HG02642 (cell line): ENCODE data around the gene C11orf21.

ENCODE experiments used
- ATAC-seq: cut with Tn5 transposase; IDR thresholded peaks from one replicate; pipeline ENCODE4 v1.9.1; 2021; ENCODE audit warnings: mild to moderate bottlenecking; ENCODE audit not compliant: unreplicated experiment, poor library complexity

The C11orf21 gene

GRCh38 chr11:2248762-2249161, 53.0 kb downstream of the C11orf21 start:
- no peak for ATAC-seq

GRCh38 chr11:2248242-2248641, 53.5 kb downstream of the C11orf21 start:
- no peak for ATAC-seq

DNA sequence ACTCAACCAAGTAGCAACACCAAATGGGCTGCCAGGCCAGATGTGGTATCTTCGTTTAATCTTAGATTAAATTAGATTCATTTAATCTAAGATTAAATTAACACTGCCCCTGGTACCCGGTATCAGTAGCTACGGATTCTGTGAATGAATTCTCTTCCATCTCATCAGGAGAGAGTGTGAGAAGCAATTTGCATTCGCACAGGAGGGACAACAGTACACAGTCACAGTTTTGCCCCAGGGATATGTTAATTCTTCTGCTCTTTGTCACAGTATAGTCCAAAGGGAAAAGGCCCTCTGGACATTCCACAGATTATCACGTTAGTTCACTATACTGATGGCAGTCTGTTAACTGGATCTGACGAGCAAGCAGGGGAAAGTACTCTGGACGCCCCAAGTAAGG, 54.2 kb downstream of the C11orf21 start:
- ATAC-seq, result no peak
